Measurements from ENCODE around the gene SH3PXD2A.
"Not testable (repeated sequence)": the region's sequence is repeated elsewhere in the genome, so short reads cannot be mapped to it uniquely, and the experiment has no call there.

Gene SH3PXD2A

GRCh38 chr10:103663802-103664201, 191.6 kb downstream of the SH3PXD2A start:
- Histone ChIP-seq H3K27ac (peak overlapping the region; percentile 19 to 79), H3K4me3 (no peak overlapping the region)
- DNase-seq (ENCODE audit: low spot score) = no peak
- no peak for TF ChIP-seq CTCF (IDR thresholded peaks at IDR 0.05)

- DNase-seq (ENCODE audit: low spot score) = no peak
- Histone ChIP-seq H3K4me3 (no peak overlapping the region), H3K27ac (peak overlapping the region; percentile 19 to 79)
- TF ChIP-seq CTCF (IDR thresholded peaks at IDR 0.05) = no peak
These were observed 192.1 kb downstream of the SH3PXD2A start for GRCh38 chr10:103663236-103663635.

GRCh38 chr10:103662704-103663103, 192.7 kb downstream of the SH3PXD2A start:
- DNase-seq (ENCODE audit: low spot score) = not testable (repeated sequence)

GRCh38 chr10:103661198-103661950, 194.0 kb downstream of the SH3PXD2A start:
- Histone ChIP-seq H3K27ac (peak overlapping the region; percentile 89 to 90), H3K4me3 (peak overlapping the region; percentile 80)
- TF ChIP-seq CTCF (IDR thresholded peaks at IDR 0.05) = no peak
- DNase-seq (ENCODE audit: low spot score) = peak; percentile 95

More at GRCh38 chr10:103662704-103663103, 192.7 kb downstream of the SH3PXD2A start:
- not testable (repeated sequence) for H3K4me3 ChIP-seq
- peak overlapping the region; percentile 19 to 79 for H3K27ac ChIP-seq

- TF ChIP-seq CTCF (IDR thresholded peaks at IDR 0.05) = no peak
- peak overlapping the region; percentile 80 for H3K4me3 ChIP-seq
- no peak for DNase-seq (ENCODE audit: low spot score)
- peak overlapping the region; percentile 89 to 90 for H3K27ac ChIP-seq
These were observed 194.8 kb downstream of the SH3PXD2A start for GRCh38 chr10:103660364-103661197.

- Histone ChIP-seq H3K4me3 (peak overlapping the region; percentile 80), H3K27ac (peak overlapping the region; percentile 89 to 90)
- no peak for TF ChIP-seq CTCF (IDR thresholded peaks at IDR 0.05)
- peak; percentile 86 for DNase-seq (ENCODE audit: low spot score)
These were observed 195.6 kb downstream of the SH3PXD2A start for GRCh38 chr10:103659674-103660363.

GRCh38 chr10:103658049-103658577, 197.3 kb downstream of the SH3PXD2A start:
- TF ChIP-seq CTCF (IDR thresholded peaks at IDR 0.05) = no peak
- no peak overlapping the region for H3K27ac ChIP-seq
- no peak overlapping the region for H3K4me3 ChIP-seq
- no peak for DNase-seq (ENCODE audit: low spot score)
